Breast epithelium (tissue), 3 donors: ENCODE data around the gene ARFGAP3.

Source experiments
- POLR2A ChIP-seq: fragments of 450-650 bp; IDR thresholded peaks from one replicate; pipeline ENCODE4 v1.6.1; 2016; ENCODE audit warnings: antibody characterized with exemption, mild to moderate bottlenecking, moderate library complexity
- POLR2AphosphoS5 ChIP-seq, 3 donors: sonication (generic); formaldehyde crosslinking; IDR thresholded peaks; one replicate each; pipeline ENCODE4 v1.6.1; 2017; ENCODE audit warnings: antibody characterized with exemption in 3 of 3

DNA sequence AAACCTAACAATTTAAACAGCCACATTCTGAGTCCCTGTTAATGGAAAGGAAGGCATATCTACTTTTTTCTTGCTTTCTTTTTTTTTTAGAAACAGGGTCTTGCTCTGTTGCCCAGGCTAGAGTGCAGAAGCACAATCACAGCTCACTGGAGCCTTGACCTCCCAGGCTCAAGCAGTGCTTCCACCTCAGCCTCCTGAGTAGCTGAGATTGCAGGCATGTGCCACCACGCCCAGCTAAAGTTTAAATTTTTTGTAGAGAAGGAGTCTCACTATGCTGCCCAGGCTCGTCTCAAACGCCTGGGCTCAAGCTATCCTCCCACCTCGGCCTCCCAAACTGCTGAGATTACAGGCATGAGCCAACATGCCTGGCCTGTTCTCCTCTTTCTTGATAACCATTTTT is 25.4 kb downstream of the ARFGAP3 start:
- TF ChIP-seq POLR2A = no peak
- no peak for TF ChIP-seq POLR2AphosphoS5 (IDR thresholded peaks at IDR 0.05)
